HCT116 (cell line): Measurements from ENCODE around the gene NPIPA3. TPM values are rescaled to one million over a fixed set of nuclear protein-coding genes. Genes with fewer than 3 reads are reported as not detected.

Experiments used
- ATAC-seq: fragments of 200-7000 bp; cut with Tn5 transposase; 2 replicates; pipeline ENCODE4 v1.9.1; 2020; ENCODE audit warnings: mild to moderate bottlenecking, moderate library complexity
- BruUV-seq: library from RNA; stranded (reverse); fragments of 400-500 nt; replicated peaks from 2 replicates; lab custom pipeline; 2021; lab: Mats Ljungman, UMichigan
- CTCF ChIA-PET: fragments of 300-600 bp; sonication (Branson Sonifier 250); formaldehyde crosslinking; loops from one replicate; lab custom pipeline; 2021; ENCODE audit warnings: antibody characterized with exemption; lab: Charles Lee
- POLR2A ChIA-PET: fragments of 300-600, 350-600 bp; sonication (Branson Sonifier 250); formaldehyde crosslinking; loops from one replicate; lab custom pipeline; 2021; ENCODE audit warnings: antibody characterized with exemption; lab: Charles Lee
- RAD21 ChIA-PET, 2 experiments: fragments of 300-600 bp; sonication (Branson Sonifier 250); formaldehyde crosslinking; loops; one replicate each; lab custom pipeline; 2023; ENCODE audit warnings: low total read pairs in 2 of 2; ENCODE audit not compliant: uncharacterized antibody in 2 of 2, unreplicated experiment in 2 of 2, low non-redundant PET in 1 of 2; lab: Charles Lee
- DNase-seq: peaks from one replicate; pipeline ENCODE4 v3.0.0-alpha.2; 2010; ENCODE audit warnings: low read depth, low spot score
- H2AFZ ChIP-seq: fragments of 200-600 bp; shearing (Covaris generic), sonication (generic); 2 replicates; pipeline ENCODE4 v1.6.1; 2017; ENCODE audit warnings: low read depth, mixed run types, mixed read lengths, antibody characterized with exemption, low read length; ENCODE audit not compliant: poor library complexity, severe bottlenecking
- H3K27ac ChIP-seq: 2 replicates; pipeline ENCODE4 v1.5.1; 2012; ENCODE audit warnings: low read depth, low read length
- H3K27me3 ChIP-seq: fragments of 200-600 bp; sonication (generic); 2 replicates; pipeline ENCODE4 v1.6.1; 2016; ENCODE audit warnings: mixed run types, low read length, mixed read lengths; ENCODE audit not compliant: insufficient read depth
- H3K36me3 ChIP-seq, 2 experiments: fragments of 200-500 bp in 1 of 2; fragments of 200-600 bp in 1 of 2; sonication (Bioruptor generic) in 1 of 2; sonication (generic) in 1 of 2; 2 replicates each; pipeline versions ENCODE4 v1.5.1 to v1.6.1; 2014 to 2016; ENCODE audit warnings: low read length in 2 of 2, inconsistent platforms in 1 of 2, mixed read lengths in 1 of 2, mixed run types in 1 of 2; ENCODE audit not compliant: insufficient read depth in 2 of 2, control insufficient read depth in 1 of 2
- H3K4me1 ChIP-seq, 2 experiments: fragments of 200-600 bp in 1 of 2; sonication (generic) in 1 of 2; 2 replicates each; pipeline versions ENCODE4 v1.5.1 to v1.6.1; 2012 to 2017; ENCODE audit warnings: low read length in 2 of 2, inconsistent platforms in 1 of 2, mild to moderate bottlenecking in 1 of 2, mixed read lengths in 1 of 2, mixed run types in 1 of 2, moderate library complexity in 1 of 2; ENCODE audit not compliant: insufficient read depth in 2 of 2, control insufficient read depth in 1 of 2
- H3K4me2 ChIP-seq: fragments of 200-600 bp; sonication (generic); 2 replicates; pipeline ENCODE4 v1.6.1; 2017; ENCODE audit warnings: mixed run types, low read length, mixed read lengths
- H3K4me3 ChIP-seq, 2 experiments: fragments of 200-600 bp in 1 of 2; sonication (generic) in 1 of 2; replicated peaks in 1 of 2; 2 replicates each; pipeline ENCODE4 v1.5.1; 2011 to 2016; ENCODE audit warnings: low read length in 2 of 2, control low read depth in 1 of 2, low read depth in 1 of 2, mild to moderate bottlenecking in 1 of 2, mixed read lengths in 1 of 2, mixed run types in 1 of 2
- H3K79me2 ChIP-seq: fragments of 200-600 bp; sonication (generic); 2 replicates; pipeline ENCODE4 v1.6.1; 2017; ENCODE audit warnings: mild to moderate bottlenecking, mixed run types, low read length, moderate library complexity, mixed read lengths; ENCODE audit not compliant: insufficient read depth
- H3K9ac ChIP-seq: fragments of 200-600 bp; sonication (generic); 2 replicates; pipeline ENCODE4 v1.6.1; 2016; ENCODE audit warnings: low read length, mixed read lengths
- H3K9me2 ChIP-seq: fragments of 200-600 bp; sonication (generic), shearing (Covaris generic); 2 replicates; pipeline ENCODE4 v1.6.1; 2017; ENCODE audit warnings: mixed run types, mild to moderate bottlenecking, moderate library complexity; ENCODE audit not compliant: insufficient read depth
- H3K9me3 ChIP-seq, 2 experiments: fragments of 200-500 bp in 1 of 2; fragments of 200-600 bp in 1 of 2; sonication (Bioruptor generic) in 1 of 2; sonication (generic) in 1 of 2; 2 replicates each; pipeline ENCODE4 v1.6.1; 2014 to 2017; ENCODE audit warnings: low read length in 2 of 2, mixed read lengths in 2 of 2, inconsistent platforms in 1 of 2, low read depth in 1 of 2, mild to moderate bottlenecking in 1 of 2, mixed run types in 1 of 2, moderate library complexity in 1 of 2; ENCODE audit not compliant: control insufficient read depth in 1 of 2, insufficient read depth in 1 of 2
- H4K20me1 ChIP-seq: fragments of 200-600 bp; sonication (generic), shearing (Covaris generic); 2 replicates; pipeline ENCODE4 v1.6.1; 2017; ENCODE audit warnings: mixed run types, mild to moderate bottlenecking, moderate library complexity; ENCODE audit not compliant: insufficient read depth
- CBX3 ChIP-seq: IDR thresholded peaks from 2 replicates; pipeline ENCODE4 v1.6.1; 2012; ENCODE audit warnings: low read depth
- CEBPB ChIP-seq: IDR thresholded peaks from 2 replicates; pipeline ENCODE4 v1.6.1; 2012; ENCODE audit warnings: low read depth
- EGR1 ChIP-seq: IDR thresholded peaks from 2 replicates; pipeline ENCODE4 v1.6.1; 2012; ENCODE audit warnings: low read depth
- ELF1 ChIP-seq: IDR thresholded peaks from 2 replicates; pipeline ENCODE4 v1.6.1; 2012; ENCODE audit warnings: low read depth, borderline replicate concordance
- EZH2 ChIP-seq: fragments of 200-600 bp; sonication (generic); IDR thresholded peaks from 2 replicates; pipeline ENCODE4 v1.6.1; 2017; ENCODE audit warnings: antibody characterized with exemption, mixed run types
- EZH2phosphoT487 ChIP-seq: fragments of 200-600 bp; IDR thresholded peaks from 2 replicates; pipeline ENCODE4 v1.6.1; 2018; ENCODE audit warnings: antibody characterized with exemption, borderline replicate concordance
- FOSL1 ChIP-seq: IDR thresholded peaks from 2 replicates; pipeline ENCODE4 v1.6.1; 2012; ENCODE audit warnings: low read depth
- JUND ChIP-seq: IDR thresholded peaks from 2 replicates; pipeline ENCODE4 v1.6.1; 2012
- MAX ChIP-seq: IDR thresholded peaks from 2 replicates; pipeline ENCODE4 v1.6.1; 2012
- POLR2A ChIP-seq: IDR thresholded peaks from 2 replicates; pipeline ENCODE4 v1.7.0; 2011; ENCODE audit warnings: borderline replicate concordance; ENCODE audit not compliant: insufficient read depth, insufficient read length; ENCODE audit errors: extremely low read depth
- POLR2AphosphoS5 ChIP-seq: IDR thresholded peaks from 2 replicates; pipeline ENCODE4 v1.6.1; 2011; ENCODE audit warnings: mild to moderate bottlenecking, low read depth, low read length, moderate library complexity
- SIN3A ChIP-seq: IDR thresholded peaks from 2 replicates; pipeline ENCODE4 v1.6.1; 2012; ENCODE audit warnings: low read depth
- SP1 ChIP-seq: IDR thresholded peaks from 2 replicates; pipeline ENCODE4 v1.6.1; 2012; ENCODE audit warnings: low read depth
- SRF ChIP-seq: IDR thresholded peaks from 2 replicates; pipeline ENCODE4 v1.6.1; 2012; ENCODE audit warnings: low read depth
- TCF7L2 ChIP-seq: IDR thresholded peaks from 2 replicates; pipeline ENCODE4 v1.7.0; 2011; ENCODE audit warnings: borderline replicate concordance, inconsistent platforms; ENCODE audit not compliant: insufficient read depth, insufficient read length; ENCODE audit errors: extremely low read depth
- YY1 ChIP-seq: IDR thresholded peaks from 2 replicates; pipeline ENCODE4 v1.6.1; 2011; ENCODE audit warnings: low read length, low read depth, moderate library complexity, mild to moderate bottlenecking; ENCODE audit not compliant: insufficient replicate concordance; ENCODE audit errors: extremely low read depth
- ZFX ChIP-seq: fragments of 450-650 bp; IDR thresholded peaks from 2 replicates; pipeline ENCODE4 v1.6.1; 2017
- ZNF274 ChIP-seq: fragments of 200-500 bp; sonication (Bioruptor generic); IDR thresholded peaks from 2 replicates; pipeline ENCODE4 v1.6.1; 2014; ENCODE audit warnings: mild to moderate bottlenecking, low read depth, low read length, inconsistent platforms
- intact Hi-C: fragments of 100-400 bp; cut with micrococcal nuclease; formaldehyde crosslinking; loops from 2 replicates; pipeline ENCODE4 v1.10.0; 2022
- total RNA-seq: library from RNA; stranded (reverse); gene quantifications from one replicate; pipeline ENCODE4 v1.2.1, GENCODE V29; 2021; ENCODE audit not compliant: unreplicated experiment
- TF ChIP-seq, protein P1 (sequence below): IDR thresholded peaks from 2 replicates; pipeline ENCODE4 v1.6.1; 2012; ENCODE audit warnings: low read depth

Gene NPIPA3
- total RNA-seq, 1 experiment from 2014 or later: 1.6 TPM

DNA sequence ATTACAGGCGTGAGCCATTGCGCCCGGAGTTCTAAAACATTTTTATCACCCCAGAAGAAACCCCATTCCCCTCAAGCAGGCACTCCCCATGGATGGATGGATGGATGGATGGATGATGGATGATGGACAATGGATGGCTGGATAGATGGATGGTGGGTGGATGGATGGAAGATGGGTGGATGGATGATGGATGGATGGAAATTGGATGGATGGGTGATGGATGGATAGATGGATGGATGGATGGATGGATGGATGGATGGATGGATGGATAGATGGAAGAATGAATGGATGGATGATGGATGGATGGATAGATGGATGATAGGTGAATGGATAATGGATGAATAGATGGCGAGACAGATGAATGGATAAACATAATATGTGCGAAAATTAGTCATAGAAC lies 25.6 kb upstream of the NPIPA3 start:
- Histone ChIP-seq H3K4me2 (no peak overlapping the region), H3K79me2 (no peaks in the 10 kb centered on the region), H4K20me1 (no peaks in the 10 kb centered on the region), H3K9ac (no peak overlapping the region), H3K27me3 (no peaks in the 10 kb centered on the region), H2AFZ (no peak overlapping the region), H3K4me3 (no peak overlapping the region), H3K9me2 (no peaks in the 10 kb centered on the region), H3K4me1 (no peaks in the 10 kb centered on the region), H3K27ac (no peak overlapping the region), H3K9me3 (no peaks in the 10 kb centered on the region), H3K36me3 (no peaks in the 10 kb centered on the region)
- TF ChIP-seq CBX3: no peak
- TF ChIP-seq JUND: no peak
- no peak for TF ChIP-seq FOSL1
- TF ChIP-seq SP1: no peak
- TF ChIP-seq EZH2: no peak
- TF ChIP-seq POLR2A: no peak
- intact Hi-C loops: no loop called here
- DNase-seq (no peak), ATAC-seq (no peak)
- BruUV-seq: no TSS peak
- POLR2A ChIA-PET: no interaction called here
- RAD21 ChIA-PET: no interaction called here
- CTCF ChIA-PET: no interaction called here

DNA sequence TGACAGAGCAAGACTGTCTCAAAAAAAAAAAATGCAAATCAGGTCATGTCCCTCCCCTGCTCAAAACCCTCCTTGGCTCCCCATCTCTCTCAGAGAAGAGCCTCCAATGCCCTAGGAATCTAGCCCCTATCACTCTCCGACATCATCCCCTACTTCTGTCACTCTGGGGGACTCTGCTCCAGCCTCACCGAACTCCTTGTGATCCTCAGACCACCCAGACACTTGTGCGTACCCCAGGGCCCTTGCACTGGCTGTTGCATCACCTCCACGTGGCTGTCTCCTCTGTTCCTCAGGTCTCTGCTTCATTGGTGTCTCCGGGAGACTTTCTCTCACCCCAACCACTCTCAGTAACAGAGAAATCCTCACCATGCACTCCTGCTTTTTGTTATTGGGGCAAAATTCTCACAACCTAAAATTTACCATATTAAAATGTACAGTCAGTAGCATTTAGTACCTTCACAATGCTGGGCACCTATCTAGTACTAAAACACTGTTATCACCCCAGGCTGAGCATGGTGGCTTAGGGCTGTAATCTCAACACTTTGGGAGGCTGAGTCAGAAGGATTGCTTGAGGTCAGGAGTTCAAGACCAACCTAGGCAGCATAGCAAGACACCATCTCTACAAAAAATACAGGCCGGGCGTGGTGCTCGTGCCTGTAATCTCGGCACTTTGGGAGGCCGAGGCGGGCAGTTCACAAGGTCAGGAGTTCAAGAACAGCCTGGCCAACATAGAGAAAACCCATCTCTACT lies 24.3 kb upstream of the NPIPA3 start:
- no peaks in the 10 kb centered on the region for H3K4me1 ChIP-seq
- no peaks in the 10 kb centered on the region for H3K27me3 ChIP-seq
- H3K36me3 ChIP-seq: no peaks in the 10 kb centered on the region
- H3K79me2 ChIP-seq: no peaks in the 10 kb centered on the region
- H3K9me3 ChIP-seq: no peaks in the 10 kb centered on the region
- H3K4me3 ChIP-seq: no peak overlapping the region
- H4K20me1 ChIP-seq: no peaks in the 10 kb centered on the region
- RAD21 ChIA-PET: no interaction called here
- no peak overlapping the region for H3K9ac ChIP-seq
- no TSS peak for BruUV-seq
- ATAC-seq (no peak), DNase-seq (no peak)
- H3K9me2 ChIP-seq: no peaks in the 10 kb centered on the region
- no peak overlapping the region for H3K27ac ChIP-seq
- no peak overlapping the region for H3K4me2 ChIP-seq
- no peak overlapping the region for H2AFZ ChIP-seq
- CTCF ChIA-PET: no interaction called here
- intact Hi-C loops: no loop called here
- POLR2A ChIA-PET: no interaction called here
- TF ChIP-seq TCF7L2 (no peak), POLR2A (no peak), CBX3 (no peak), MAX (no peak), EZH2phosphoT487 (no peak), FOSL1 (no peak), SIN3A (no peak), JUND (no peak), POLR2AphosphoS5 (no peak), SRF (no peak), CEBPB (no peak), EGR1 (no peak), ZNF274 (no peak), SP1 (no peak), ZFX (no peak), YY1 (no peak), ELF1 (no peak)
- TF ChIP-seq, protein P1, sequence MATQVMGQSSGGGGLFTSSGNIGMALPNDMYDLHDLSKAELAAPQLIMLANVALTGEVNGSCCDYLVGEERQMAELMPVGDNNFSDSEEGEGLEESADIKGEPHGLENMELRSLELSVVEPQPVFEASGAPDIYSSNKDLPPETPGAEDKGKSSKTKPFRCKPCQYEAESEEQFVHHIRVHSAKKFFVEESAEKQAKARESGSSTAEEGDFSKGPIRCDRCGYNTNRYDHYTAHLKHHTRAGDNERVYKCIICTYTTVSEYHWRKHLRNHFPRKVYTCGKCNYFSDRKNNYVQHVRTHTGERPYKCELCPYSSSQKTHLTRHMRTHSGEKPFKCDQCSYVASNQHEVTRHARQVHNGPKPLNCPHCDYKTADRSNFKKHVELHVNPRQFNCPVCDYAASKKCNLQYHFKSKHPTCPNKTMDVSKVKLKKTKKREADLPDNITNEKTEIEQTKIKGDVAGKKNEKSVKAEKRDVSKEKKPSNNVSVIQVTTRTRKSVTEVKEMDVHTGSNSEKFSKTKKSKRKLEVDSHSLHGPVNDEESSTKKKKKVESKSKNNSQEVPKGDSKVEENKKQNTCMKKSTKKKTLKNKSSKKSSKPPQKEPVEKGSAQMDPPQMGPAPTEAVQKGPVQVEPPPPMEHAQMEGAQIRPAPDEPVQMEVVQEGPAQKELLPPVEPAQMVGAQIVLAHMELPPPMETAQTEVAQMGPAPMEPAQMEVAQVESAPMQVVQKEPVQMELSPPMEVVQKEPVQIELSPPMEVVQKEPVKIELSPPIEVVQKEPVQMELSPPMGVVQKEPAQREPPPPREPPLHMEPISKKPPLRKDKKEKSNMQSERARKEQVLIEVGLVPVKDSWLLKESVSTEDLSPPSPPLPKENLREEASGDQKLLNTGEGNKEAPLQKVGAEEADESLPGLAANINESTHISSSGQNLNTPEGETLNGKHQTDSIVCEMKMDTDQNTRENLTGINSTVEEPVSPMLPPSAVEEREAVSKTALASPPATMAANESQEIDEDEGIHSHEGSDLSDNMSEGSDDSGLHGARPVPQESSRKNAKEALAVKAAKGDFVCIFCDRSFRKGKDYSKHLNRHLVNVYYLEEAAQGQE: no peak
